Ishikawa (cell line): ENCODE measurements around the gene HOXB2.

ENCODE experiments used
- MAX ChIP-seq: IDR thresholded peaks from 2 replicates; pipeline ENCODE4 v1.6.1; 2012
- NFIC ChIP-seq: IDR thresholded peaks from 2 replicates; pipeline ENCODE4 v1.6.1; 2012
- REST ChIP-seq: IDR thresholded peaks from 2 replicates; pipeline ENCODE4 v1.6.1; 2012; ENCODE audit warnings: low read depth, mild to moderate bottlenecking
- TAF1 ChIP-seq: IDR thresholded peaks from 2 replicates; pipeline ENCODE4 v1.6.1; 2012; ENCODE audit warnings: low read depth, mild to moderate bottlenecking
- YY1 ChIP-seq: IDR thresholded peaks from 2 replicates; pipeline ENCODE4 v1.6.1; 2012; ENCODE audit warnings: low read depth

GRCh38 chr17:48503747-48504146 lies 41.2 kb downstream of the HOXB2 start:
- TF ChIP-seq YY1 (no peak), NFIC (no peak), REST (no peak), MAX (no peak), TAF1 (no peak)
